ENCODE results near the gene NRXN3.

The NRXN3 gene

DNA sequence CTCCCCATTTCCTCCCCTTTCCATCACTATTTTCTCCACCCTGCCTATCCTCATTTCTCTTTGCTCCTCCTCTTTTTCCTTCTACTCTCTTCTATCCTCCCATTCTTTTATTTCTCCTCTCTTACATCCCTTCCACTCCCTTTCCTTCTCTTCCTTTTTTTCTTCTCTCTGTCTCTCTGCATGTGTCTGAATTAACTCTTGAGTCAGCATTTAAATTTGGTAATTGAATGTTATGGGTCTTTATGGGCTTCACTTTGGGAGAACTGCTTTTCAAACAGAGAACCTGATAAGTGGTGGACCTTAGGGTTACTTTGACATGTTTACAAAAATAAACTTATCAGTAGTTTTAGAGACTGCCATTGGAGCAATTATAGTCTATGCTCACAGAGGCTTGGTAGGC is 992.7 kb downstream of the NRXN3 start:
- TF ChIP-seq, protein P1, sequence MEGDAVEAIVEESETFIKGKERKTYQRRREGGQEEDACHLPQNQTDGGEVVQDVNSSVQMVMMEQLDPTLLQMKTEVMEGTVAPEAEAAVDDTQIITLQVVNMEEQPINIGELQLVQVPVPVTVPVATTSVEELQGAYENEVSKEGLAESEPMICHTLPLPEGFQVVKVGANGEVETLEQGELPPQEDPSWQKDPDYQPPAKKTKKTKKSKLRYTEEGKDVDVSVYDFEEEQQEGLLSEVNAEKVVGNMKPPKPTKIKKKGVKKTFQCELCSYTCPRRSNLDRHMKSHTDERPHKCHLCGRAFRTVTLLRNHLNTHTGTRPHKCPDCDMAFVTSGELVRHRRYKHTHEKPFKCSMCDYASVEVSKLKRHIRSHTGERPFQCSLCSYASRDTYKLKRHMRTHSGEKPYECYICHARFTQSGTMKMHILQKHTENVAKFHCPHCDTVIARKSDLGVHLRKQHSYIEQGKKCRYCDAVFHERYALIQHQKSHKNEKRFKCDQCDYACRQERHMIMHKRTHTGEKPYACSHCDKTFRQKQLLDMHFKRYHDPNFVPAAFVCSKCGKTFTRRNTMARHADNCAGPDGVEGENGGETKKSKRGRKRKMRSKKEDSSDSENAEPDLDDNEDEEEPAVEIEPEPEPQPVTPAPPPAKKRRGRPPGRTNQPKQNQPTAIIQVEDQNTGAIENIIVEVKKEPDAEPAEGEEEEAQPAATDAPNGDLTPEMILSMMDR (IDR thresholded peaks at IDR 0.05; ENCODE audit: extremely low read depth, missing control alignments): no peak
- DNase-seq (ENCODE audit: low spot score): no peak

DNA sequence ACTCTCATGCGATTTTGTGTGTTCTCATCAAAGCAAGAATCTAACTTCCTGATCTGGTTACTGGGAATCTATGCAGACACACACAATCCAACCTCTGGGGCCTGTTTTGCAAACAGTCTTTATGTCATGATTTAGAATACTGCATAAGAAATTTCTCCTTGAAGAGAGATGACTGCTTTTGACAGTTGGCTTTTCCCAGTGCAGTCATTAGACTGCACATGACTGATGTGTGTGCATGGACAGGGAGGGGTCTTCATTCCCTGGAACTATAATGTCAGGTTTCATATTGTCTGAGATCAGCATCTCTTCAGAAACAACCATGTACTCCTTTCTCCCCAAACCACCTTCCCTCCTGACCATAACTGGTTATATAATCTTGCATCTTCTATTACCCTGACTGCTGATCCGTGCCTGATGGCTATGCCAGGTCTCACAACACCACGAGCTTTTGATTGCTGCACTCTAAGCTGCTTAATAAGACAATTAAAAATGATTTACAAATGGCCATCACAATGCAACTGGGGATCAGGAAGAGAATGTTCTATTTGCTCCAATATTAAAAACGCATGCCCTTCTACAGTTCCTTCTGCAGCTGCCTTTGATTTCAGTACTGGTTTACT is 995.4 kb downstream of the NRXN3 start:
- TF ChIP-seq, protein P1 (IDR thresholded peaks at IDR 0.05; ENCODE audit: extremely low read depth, missing control alignments): no peak
- DNase-seq (ENCODE audit: low spot score): no peak

DNA sequence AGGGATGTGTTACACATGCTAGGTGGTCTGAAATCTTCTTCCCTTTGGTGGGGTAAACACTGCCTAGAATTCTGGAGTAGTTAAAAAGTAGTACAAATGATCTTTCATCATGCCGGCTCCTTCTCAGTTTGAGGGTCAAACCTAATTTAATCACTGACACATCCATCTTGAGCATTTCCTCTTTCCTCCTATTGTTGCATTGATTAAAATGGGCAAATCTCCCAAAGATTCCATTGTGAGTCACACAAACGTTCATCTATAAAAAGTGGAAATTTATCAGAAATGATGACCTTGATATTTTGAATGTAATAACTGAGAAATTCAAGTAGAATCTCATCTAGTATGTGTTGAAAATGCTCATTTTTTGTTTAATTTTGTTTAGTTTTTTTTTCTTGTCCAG is 996.0 kb downstream of the NRXN3 start:
- DNase-seq (ENCODE audit: low spot score): no peak
- TF ChIP-seq, protein P1 (IDR thresholded peaks at IDR 0.05; ENCODE audit: extremely low read depth, missing control alignments): no peak

DNA sequence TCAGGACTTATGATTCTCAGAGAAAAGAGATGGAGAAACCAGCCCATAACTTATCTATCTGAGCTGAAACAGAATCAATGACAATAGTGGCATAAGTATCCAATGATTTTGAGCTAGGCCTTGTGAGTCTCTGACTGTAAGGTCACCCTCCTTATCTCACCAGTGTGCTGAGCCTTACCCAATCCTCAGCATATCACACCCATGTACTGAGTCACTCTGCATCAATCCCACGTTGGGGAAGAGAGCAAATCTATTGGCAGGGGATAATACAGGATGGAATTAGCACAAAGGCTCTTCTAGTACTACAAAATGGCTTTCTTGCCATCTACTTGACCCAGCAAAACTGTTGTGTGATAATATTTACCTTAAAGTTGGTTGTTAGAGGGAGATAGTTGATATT is 997.8 kb downstream of the NRXN3 start:
- TF ChIP-seq, protein P1 (IDR thresholded peaks at IDR 0.05; ENCODE audit: extremely low read depth, missing control alignments): no peak
- no peak for DNase-seq (ENCODE audit: low spot score)

DNA sequence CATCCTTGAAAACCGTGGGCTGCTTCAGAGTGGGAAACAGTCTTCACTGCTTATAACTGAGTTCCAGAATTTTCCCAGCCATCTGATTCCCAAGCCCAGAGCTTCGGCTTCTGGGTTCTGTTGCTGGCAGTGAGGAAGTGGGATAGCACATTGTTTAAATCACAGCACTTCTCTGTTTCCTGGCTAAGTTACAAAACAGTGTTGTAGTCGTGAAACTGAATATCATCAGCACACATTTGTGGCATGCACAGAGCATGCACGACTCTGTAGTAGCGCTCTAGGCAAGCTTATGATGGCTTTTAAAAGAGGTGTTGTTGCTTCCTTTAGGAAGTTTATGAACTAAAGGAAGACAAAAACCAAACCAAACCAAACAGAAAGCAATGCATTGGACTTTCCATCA is 1005.5 kb downstream of the NRXN3 start:
- DNase-seq (ENCODE audit: low spot score): no peak
- TF ChIP-seq, protein P1 (IDR thresholded peaks at IDR 0.05; ENCODE audit: extremely low read depth, missing control alignments): no peak

DNA sequence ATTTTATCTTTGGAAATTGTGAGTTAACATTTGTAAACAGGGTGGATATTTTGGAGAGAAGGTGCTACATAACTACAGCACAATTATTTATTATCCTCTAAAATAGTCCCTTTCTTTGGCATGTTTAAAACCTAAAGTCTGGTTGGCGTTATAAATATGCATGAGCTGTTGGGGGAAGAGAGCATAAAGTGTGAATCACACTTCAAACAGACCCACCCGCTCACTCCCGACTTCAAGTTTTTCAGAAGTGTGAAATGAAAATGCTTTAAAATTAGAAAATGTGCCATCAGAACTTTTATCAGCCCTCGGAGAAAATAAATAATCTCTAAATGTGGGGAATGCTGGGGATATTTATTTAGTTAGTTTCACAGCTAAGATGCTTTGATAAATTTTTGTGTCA is 1006.9 kb downstream of the NRXN3 start:
- TF ChIP-seq, protein P1 (IDR thresholded peaks at IDR 0.05; ENCODE audit: extremely low read depth, missing control alignments): no peak
- no peak for DNase-seq (ENCODE audit: low spot score)

DNA sequence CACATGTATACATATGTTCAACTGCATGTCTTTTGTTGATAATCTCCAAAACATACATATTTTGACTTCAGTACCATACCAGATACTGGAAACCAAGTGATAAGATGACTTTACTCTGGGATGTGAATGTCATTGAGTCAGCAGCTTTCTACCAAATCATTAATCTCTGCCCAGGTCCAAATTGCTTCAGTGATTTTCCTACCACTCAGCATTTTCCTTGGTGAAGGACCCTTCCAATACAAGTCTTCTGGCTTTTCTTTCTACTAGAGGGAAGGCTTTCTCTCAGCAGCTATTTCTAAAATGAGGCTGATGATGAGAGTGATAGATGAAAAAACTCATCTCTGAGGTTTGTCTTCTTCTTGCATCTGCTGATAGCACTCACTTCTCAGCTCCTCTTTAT is 1008.5 kb downstream of the NRXN3 start:
- TF ChIP-seq, protein P1 (IDR thresholded peaks at IDR 0.05; ENCODE audit: extremely low read depth, missing control alignments): no peak
- DNase-seq (ENCODE audit: low spot score): no peak

Data from GM20000 (cell line).